ENCODE data around the gene ABCG8. TPM values are rescaled to one million over a fixed set of nuclear protein-coding genes. Genes with fewer than 3 reads are reported as not detected.

The ABCG8 gene
- polyA plus RNA-seq, 1 experiment = not detected

DNA sequence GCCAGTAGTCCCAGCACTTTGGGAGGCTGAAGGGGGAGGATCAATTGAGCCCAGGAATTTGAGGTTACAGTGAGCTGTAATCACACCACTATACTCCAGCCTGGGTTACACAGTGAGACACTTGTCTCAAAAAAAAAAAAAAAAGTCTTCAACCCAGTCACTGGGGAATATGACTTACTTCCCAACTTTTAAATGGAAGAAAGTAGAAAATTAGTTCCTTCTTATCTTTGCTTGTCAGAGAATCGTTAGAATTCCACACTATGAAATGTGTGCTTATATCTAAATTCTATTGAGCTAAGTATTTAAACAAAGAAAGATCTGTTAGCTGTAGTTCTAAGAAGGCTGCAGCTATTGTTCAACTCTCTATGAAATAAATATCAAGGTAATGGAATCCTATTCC lies 42.6 kb upstream of the ABCG8 start:
- ChIA-PET POLR2A (interaction anchor here (0.7 kb wide), 1 partner anchor 37 kb away, joined by 7 read pairs; no protein-coding TSS in a partner anchor), CTCF (interaction anchor here (1.1 kb wide), 1 partner anchor 82 kb away, joined by 3 read pairs; no protein-coding TSS in a partner anchor)
- TF ChIP-seq, protein P1, sequence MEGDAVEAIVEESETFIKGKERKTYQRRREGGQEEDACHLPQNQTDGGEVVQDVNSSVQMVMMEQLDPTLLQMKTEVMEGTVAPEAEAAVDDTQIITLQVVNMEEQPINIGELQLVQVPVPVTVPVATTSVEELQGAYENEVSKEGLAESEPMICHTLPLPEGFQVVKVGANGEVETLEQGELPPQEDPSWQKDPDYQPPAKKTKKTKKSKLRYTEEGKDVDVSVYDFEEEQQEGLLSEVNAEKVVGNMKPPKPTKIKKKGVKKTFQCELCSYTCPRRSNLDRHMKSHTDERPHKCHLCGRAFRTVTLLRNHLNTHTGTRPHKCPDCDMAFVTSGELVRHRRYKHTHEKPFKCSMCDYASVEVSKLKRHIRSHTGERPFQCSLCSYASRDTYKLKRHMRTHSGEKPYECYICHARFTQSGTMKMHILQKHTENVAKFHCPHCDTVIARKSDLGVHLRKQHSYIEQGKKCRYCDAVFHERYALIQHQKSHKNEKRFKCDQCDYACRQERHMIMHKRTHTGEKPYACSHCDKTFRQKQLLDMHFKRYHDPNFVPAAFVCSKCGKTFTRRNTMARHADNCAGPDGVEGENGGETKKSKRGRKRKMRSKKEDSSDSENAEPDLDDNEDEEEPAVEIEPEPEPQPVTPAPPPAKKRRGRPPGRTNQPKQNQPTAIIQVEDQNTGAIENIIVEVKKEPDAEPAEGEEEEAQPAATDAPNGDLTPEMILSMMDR (IDR thresholded peaks at IDR 0.05; ENCODE audit: low read depth, low read length) = no peak

DNA sequence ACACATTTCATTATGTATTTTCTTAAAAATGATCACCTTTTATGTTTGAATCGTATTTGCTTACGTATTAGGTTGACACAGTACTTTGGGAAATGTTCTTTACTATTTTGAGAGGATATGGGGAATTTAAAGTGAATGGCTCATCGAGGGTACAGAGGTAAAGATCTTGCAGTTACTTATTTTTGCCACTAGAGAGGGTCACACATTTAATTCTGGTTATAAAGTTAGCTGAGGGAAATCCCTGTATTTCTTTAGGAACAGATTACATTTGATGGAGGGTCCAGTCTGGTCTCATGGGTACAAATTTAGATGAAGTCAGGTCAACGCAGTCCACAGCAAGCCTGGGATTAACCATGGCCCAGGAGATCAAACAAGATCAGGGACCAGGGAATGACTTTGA lies 40.5 kb upstream of the ABCG8 start:
- TF ChIP-seq, protein P1 (IDR thresholded peaks at IDR 0.05; ENCODE audit: low read depth, low read length) = peak; percentile 18; the same call in 1 of the 2 replicates
- no peak overlapping the region for H3K4me3 ChIP-seq (ENCODE audit: low read depth, low read length)
- ChIA-PET POLR2A (no interaction called here), CTCF (interaction anchor here (0.8 to 1.1 kb wide), 2 partner anchors 12 to 185 kb away, joined by 3 read pairs; no protein-coding TSS in a partner anchor)
- no peak for DNase-seq (ENCODE audit: low read depth, low spot score)
- no peak overlapping the region for H3K27ac ChIP-seq (ENCODE audit: low read depth, low read length)
- no peaks in the 10 kb centered on the region for H3K9me3 ChIP-seq (ENCODE audit: control insufficient read depth, insufficient read depth, low read length)
- no peaks in the 10 kb centered on the region for H3K27me3 ChIP-seq (ENCODE audit: control insufficient read depth, insufficient read depth, low read length)

More for the DNA sequence above, 42.6 kb upstream of the ABCG8 start:
- no peak overlapping the region for H3K27ac ChIP-seq (ENCODE audit: low read depth, low read length)
- no peaks in the 10 kb centered on the region for H3K27me3 ChIP-seq (ENCODE audit: control insufficient read depth, insufficient read depth, low read length)
- H3K4me3 ChIP-seq (ENCODE audit: low read depth, low read length) = no peak overlapping the region
- no peak for DNase-seq (ENCODE audit: low read depth, low spot score)
- no peaks in the 10 kb centered on the region for H3K9me3 ChIP-seq (ENCODE audit: control insufficient read depth, insufficient read depth, low read length)

DNA sequence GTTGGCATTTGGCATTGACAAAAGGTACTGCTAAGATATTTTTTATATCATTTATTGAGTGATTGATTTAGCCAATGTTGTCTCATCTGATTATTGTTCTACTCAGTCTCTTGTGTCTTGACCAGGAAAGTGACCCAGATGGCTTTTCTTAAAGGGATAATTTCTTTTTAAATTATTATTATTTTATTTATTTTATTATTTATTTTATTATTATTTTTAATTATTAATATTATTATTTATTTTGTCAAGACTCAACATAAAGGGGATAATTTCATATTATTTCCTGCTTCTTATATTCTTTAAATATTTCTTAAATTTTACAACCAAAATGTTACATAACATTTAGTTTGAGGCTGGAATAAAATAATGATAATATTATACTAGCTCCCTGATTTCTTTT lies 37.9 kb upstream of the ABCG8 start:
- TF ChIP-seq, protein P1 (IDR thresholded peaks at IDR 0.05; ENCODE audit: low read depth, low read length) = no peak
- Histone ChIP-seq H3K9me3 (ENCODE audit: control insufficient read depth, insufficient read depth, low read length) (no peaks in the 10 kb centered on the region), H3K27ac (ENCODE audit: low read depth, low read length) (no peak overlapping the region), H3K4me3 (ENCODE audit: low read depth, low read length) (no peak overlapping the region), H3K27me3 (ENCODE audit: control insufficient read depth, insufficient read depth, low read length) (no peaks in the 10 kb centered on the region)
- ChIA-PET CTCF (no interaction called here), POLR2A (no interaction called here)
- no peak for DNase-seq (ENCODE audit: low read depth, low spot score)

DNA sequence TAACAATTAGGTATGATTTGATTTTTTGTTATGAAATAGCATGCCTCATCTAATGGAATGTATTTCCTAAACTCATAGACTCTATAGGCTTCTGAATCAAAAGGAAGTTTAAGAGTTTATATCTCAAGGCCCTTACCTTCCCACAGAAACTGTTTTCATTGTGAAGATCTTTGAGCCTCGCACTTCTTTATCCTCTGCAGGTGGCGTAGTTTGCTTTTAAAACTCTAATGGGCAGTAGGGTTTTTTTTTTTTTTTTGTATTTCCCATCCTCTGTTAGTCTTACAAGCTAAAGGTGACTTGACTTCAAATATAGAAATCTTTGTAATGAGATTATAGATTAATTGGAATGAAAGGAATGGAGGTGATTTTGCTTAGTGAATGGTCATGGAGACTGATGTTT lies 36.6 kb upstream of the ABCG8 start:
- CTCF ChIA-PET = no interaction called here
- POLR2A ChIA-PET = no interaction called here
- Histone ChIP-seq H3K4me3 (ENCODE audit: low read depth, low read length) (no peak overlapping the region), H3K27me3 (ENCODE audit: control insufficient read depth, insufficient read depth, low read length) (no peaks in the 10 kb centered on the region), H3K9me3 (ENCODE audit: control insufficient read depth, insufficient read depth, low read length) (no peaks in the 10 kb centered on the region), H3K27ac (ENCODE audit: low read depth, low read length) (no peak overlapping the region)
- no peak for DNase-seq (ENCODE audit: low read depth, low spot score)
- TF ChIP-seq, protein P1 (IDR thresholded peaks at IDR 0.05; ENCODE audit: low read depth, low read length) = no peak

DNA sequence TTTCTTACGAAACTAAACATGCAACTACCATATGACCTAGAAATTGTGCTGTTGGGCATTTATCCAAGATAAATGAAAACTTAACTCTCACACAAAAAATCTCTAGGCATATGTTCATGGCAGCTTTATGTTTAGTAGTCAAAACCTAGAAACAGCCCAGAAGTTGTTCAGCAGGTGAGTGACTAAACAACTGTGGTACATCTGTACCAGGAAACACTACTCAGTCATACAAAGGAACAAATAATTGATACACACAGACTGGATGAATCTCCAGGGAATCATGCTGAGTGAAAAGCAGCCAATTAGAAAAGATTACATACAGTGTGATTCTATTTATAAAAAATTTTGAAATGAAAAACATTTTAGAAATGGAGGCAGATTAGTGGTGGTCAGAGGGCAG lies 35.7 kb upstream of the ABCG8 start:
- Histone ChIP-seq H3K9me3 (ENCODE audit: control insufficient read depth, insufficient read depth, low read length) (no peaks in the 10 kb centered on the region), H3K27me3 (ENCODE audit: control insufficient read depth, insufficient read depth, low read length) (no peaks in the 10 kb centered on the region), H3K4me3 (ENCODE audit: low read depth, low read length) (no peak overlapping the region), H3K27ac (ENCODE audit: low read depth, low read length) (no peak overlapping the region)
- no peak for DNase-seq (ENCODE audit: low read depth, low spot score)
- POLR2A ChIA-PET = no interaction called here
- TF ChIP-seq, protein P1 (IDR thresholded peaks at IDR 0.05; ENCODE audit: low read depth, low read length) = no peak
- CTCF ChIA-PET = no interaction called here
